GM21529 (cell line): Measurements from ENCODE around the gene TBX1.
"Not testable (repeated sequence)": the region's sequence is repeated elsewhere in the genome, so short reads cannot be mapped to it uniquely, and the experiment has no call there.

ENCODE experiments used
- ATAC-seq: cut with Tn5 transposase; IDR thresholded peaks from one replicate; pipeline ENCODE4 v1.9.1; 2021; ENCODE audit not compliant: unreplicated experiment

The TBX1 gene

DNA sequence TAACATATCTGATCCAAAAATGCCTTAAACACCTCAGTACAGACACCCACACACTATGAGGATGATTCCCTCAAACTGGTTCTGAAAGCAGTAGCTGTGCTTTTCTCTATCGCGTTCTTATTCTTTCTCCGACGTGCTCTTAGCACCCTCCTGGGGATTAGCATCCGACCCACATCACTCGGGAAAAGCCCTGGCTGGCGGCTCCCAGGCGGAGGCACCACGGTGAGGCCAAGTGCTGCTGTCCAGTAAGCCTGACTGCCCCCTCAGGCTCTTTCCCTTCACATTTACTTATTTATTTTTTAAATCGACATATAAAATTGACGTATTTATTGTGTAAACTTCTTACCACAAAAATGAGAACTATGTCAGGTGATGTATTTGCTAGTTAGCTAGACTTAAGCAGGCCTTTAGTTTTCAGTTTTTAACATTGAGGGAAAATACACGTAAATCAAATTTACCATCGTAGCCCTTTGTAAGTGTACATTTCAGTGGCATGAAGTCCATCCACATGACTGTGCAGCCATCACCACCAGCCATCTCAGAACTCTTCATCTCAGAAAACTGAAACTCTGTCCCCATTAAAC is 19.2 kb downstream of the TBX1 start:
- ATAC-seq, result no peak

DNA sequence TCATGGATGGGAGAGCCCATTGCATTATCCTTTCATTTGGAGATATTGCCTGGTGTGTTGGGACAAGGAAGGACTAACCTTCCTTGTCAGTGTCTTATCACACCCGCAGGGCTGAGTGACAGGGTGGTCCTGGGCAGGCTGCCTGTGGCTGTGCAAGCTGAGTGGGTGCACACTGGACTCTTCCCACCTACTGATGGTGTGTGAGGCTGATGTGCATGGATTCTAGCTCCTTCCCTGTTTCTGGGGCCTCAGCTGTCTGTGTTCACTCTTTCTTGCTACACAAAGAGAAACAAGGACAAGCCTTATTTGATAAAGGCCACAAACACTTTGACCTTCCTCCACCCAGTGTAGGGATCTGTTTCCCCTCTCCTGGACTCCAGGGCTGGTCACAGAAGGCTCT is 22.0 kb downstream of the TBX1 start:
- no peak for ATAC-seq

DNA sequence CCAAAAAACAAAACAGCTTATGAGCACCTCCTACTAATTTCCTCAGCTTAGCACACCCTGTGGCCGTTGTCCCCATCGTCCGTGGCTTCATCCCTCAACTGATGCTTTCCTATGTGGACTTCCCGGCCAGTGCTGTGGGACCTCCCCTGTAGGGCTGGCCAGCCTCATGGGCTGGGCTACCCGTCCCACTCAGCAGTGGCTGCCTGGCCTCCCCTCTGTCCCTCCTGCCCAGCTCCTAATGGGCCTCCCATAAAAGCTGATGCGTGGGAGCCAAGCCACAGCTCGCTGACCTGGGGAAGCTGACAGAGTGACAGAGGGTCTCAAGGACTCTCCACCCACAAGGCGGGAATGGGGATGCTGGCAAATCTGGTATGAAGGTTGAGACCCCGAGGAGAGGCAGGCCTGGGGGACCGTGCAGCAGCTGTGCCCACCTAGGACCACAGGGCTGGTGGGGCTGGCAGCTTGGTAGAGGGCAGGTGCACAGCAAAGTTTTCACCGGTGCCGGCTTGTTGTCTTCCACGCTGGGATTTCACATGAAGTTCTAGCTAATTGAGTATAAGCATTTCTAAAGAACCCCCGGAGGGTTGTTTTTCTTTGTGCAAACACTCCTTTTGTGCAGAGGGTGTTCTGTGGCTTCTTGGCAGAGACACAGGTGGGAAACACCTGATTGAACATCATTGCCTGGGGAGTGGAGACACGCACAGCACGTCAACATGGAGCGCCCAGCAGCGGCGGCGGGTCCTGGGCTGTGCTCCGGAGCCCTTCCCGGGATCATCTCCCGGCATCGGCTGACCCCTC is 23.2 kb downstream of the TBX1 start:
- no peak for ATAC-seq

DNA sequence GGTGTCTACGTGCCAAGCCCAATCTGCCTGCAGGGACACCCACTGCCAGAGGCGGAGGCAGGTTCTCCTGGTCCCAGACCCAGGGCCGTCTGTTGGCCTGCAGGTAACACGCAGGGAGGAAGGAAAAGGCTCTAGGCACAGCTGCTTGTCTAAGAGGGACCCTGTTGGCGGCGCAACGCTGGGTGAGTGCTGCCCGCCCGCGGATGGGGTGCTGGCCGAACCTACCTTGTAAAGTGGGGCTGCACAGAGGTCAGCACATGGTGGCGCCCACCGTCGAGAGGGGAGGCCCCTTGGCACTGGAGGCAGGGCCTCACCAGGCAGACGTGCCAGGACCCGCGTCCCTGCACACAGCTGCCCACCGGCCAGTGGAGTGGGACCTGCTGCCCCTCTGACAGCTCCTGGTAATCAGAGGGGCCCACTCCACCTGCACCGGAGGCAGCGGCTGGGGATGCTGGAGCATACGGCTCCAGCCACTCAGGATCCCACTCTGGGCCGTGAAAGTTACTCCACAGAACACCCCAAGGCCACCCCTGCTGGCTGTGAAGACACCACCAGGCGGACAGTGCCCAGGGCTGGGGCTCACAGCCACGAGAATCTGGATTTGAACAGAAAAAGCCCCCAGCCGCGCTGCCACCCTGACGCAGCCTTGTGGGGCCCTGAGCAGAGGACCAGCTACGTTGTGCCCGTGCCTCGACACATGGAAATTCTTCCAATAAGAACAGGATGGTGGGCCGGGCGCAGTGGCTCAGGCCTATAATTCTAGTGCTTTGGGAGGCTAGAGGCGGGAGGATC is 24.0 kb downstream of the TBX1 start:
- ATAC-seq, result no peak

DNA sequence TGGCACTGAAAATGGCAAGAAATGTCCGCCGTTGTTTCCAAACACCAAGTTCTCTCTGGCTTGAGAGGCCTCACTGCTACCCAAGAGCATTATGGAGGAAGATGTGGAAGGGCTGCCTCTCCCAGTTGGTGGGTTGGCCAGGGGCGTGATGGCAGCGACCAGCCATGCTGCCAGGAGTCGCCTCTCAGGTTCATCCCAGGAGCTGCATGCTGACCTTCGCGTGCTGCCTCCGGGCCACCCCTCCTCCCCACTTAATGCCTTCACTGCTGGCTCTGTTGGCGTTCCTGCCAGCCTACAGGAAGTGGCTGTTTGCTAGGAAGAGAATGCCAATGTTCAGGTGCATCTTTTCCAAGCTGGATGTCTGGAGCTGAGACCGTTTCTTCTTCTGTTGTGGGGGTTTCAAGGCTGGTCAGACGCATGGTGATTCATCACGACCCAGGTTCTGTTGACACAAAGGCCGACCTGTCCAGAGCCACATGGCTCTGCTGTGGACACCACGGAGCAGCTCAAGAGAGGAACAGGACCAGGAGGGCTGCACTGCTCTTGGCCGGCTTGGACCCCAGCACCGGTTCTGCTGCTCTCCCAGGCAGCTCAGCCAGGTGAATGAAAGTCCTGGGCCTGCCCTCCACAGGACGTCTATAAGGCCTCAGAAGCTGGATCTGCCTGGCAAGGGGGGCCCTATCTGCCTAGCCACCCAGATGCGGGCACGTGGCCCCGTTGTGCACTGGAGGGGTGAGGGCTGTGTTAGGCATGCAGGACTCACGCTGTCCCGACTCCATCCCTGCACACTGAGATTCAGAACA is 25.1 kb downstream of the TBX1 start:
- no peak for ATAC-seq

DNA sequence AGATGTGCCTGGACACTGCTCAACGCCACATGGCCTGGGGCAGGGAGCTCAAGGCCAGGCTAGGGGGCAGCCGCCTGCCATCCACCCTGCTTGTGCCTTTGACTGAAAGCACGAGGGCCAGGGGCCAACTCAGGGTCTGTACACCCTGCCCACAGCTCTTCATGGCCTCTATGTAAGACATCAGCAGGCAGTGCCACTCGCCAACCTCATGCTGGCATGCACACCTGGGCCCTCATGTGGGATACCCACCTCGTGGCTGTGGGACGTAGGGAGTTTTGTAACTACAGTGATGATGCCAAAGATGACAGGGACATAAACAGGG is 25.6 kb downstream of the TBX1 start:
- ATAC-seq, result no peak

DNA sequence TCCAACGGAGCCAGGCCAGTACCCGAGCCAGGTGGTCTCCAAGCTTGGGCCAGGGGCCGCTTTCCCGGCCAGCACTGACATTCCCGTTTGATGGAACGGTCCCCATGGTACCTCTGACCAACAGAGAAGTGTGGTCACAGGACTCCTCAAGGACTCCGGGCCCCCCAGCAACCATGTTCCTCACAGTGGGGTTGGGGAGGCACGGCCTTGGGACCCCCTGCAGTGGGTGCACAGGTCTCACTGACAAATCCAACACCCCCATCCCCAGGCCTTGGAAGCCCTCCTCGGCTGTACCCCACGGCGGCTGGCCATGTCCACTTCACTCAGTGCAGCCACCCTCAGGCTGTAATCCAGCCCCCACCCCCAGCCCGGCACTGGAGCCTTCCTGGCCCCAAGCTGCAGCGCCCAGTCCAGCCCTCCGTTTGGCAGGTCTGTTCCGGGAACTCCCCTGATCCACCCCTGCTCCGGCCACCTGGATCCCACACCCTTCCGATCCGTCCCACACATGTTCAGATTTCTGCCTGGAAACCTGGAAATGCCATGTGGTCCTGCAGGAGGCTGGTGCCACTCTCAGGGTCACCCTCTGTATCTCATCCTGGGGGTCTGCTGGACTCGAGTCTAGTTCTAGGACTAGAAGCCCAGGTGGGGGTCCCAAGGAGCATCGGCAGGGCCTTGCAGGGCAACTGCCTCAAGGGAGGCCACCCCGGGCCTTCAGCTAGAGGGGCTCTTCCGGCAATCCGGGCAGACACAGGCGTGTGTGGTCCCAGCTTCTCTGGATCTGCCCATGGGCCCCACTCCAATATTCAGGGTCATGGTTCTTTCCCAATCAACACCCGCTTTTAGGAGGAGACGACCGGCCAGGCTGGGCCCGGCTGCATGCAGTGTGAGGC is 26.6 kb downstream of the TBX1 start:
- ATAC-seq, result no peak

DNA sequence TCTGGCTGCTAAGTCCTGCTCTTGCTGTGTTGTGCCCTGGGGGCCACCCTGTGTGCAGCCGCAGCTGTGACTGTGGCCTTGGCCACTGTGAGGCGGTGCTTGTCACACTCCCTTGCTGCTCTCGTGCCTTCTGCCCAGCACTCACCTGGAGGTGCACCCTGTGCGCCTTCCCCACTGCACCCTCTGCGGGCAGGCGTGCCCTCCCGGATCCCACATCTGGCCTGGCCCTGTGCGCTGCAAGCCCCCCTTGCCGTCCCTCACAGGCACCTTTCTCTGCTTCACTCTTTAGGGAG is 27.2 kb downstream of the TBX1 start:
- ATAC-seq, result no peak

DNA sequence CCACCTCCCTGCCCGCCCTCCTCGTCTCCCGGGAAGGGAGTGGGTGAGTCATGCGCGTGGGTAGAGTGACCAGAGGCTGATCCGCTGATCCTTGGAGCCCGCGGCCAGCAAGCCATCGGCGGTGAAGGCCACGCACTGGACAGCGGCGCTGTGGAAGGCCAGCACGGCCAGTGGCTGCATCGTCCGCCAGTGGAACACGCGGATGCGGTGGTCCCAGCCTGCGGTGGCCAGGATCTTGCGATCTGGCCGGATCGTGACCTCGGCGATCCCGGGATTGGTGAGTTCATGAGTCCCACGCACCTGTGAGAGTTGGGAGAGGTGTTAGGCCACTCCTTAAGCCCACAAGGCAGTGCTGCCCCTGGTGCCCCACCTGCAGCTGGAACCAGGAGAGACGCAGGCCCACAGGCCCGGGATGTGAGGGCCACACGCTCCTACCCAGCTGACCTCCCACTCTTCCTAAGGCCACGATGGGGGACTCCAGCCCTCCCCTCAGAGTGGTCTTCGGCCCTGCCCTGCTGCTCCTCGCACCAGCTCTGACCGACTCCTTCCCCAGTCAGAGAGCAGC is 28.2 kb downstream of the TBX1 start:
- no peak for ATAC-seq

DNA sequence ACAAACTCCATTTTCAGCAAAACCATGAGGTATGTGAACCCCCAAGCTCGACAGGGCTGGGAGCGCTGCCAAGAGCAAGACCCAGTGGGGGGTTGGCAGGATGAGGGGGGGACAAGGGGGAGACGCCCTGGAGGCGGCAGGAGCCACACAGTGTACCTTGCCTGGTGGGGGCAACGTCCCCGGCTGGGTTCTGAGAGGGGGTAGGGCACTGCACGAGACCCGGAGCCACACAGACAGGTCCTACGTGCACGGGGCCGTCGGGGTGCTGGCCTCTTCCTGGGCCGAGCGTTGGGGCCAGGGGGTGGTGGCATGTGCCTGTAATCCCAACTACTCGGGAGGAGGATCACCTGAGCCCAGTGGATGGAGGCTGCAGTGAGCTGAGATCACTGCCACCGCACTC is 28.8 kb downstream of the TBX1 start:
- no peak for ATAC-seq

DNA sequence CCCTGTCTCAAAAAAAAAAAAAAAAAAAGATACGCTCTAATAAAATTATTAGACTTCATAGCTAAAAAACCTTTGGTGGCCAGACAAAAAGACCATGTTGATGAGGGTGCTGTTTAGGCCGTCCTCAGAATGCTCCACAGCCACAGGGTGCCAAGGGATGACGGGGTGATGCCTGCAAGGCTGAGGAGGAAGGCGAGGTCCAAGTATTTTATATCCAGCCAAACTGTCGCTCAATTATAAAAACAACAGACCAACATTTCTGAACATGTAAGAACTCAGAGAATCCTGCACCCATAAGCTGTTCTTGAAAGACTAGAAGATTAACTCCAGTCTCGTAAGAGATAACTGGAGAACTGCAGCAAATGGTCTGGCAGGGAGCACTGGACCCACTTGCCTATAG is 29.2 kb downstream of the TBX1 start:
- ATAC-seq, result no peak

DNA sequence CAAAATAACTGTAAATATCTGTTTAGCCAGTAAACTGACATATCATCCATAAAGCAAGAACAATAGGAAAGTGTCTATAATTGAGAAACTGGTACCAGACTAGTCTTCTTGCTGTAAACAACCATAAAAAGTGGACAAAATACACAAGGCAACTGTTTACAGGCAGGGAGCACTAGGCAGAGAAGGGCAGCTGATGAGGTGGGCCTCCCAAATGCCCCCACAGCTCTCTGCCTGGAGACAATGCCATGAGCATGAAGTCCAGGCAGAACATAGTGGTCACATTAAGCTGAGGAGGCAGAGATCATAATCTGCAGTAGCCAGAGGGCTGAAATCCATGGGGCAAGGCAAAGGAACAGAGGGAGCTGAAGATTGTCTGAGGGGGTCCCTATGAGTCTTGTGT is 30.7 kb downstream of the TBX1 start:
- ATAC-seq, result no peak

DNA sequence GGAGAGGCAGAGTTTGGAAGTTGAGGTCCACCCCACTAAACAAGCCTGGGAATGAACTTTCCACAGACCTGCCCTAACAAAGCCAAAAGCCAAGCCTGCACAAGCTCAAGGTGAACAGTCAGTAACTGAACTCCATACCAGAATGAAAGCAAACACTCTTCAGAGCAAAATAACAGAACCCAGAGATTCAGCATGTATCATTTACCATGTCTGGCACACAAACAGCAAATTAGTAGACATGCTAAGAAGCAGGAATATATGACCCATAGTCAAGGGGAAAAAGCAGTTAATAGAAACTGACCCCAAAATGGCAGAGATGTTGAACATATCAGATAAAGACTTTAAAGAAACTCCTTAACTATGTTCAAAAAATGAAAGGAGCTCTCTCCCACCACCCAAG is 31.3 kb downstream of the TBX1 start:
- ATAC-seq, result no peak

DNA sequence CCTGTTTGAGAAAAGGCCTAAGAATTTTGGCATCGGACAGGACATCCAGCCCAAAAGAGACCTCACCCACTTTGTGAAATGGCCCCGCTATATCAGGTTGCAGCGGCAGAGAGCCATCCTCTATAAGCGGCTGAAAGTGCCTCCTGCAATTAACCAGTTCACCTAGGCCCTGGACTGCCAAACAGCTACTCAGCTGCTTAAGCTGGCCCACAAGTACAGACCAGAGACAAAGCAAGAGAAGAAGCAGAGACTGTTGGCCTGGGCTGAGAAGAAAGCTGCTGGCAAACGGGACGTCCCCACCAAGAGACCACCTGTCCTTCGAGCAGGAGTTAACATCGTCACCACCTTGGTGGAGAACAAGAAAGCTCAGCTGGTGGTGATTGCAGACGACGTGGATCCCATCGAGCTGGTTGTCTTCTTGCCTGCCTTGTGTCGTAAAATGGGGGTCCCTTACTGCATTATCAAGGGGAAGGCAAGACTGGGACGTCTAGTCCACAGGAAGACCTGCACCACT is 31.9 kb downstream of the TBX1 start:
- ATAC-seq, result not testable (repeated sequence)

DNA sequence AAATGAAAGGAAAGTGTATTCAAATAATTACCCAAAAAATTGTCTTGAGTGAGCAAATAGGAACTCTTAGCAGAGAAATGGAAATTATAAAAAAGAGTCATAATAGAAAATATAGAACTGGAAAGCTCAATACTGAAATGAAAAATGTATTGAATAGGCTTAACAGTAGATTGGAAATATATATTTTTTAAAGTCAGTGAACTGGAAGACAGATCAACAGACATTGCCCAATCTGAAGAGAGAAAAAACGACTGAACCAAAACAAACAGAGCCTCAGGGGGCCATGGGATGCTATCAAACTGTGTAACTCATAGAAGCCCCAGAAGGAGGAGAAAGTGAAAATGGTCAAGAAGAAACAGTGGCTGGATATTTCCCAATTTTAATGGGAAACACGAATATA is 32.6 kb downstream of the TBX1 start:
- no peak for ATAC-seq

DNA sequence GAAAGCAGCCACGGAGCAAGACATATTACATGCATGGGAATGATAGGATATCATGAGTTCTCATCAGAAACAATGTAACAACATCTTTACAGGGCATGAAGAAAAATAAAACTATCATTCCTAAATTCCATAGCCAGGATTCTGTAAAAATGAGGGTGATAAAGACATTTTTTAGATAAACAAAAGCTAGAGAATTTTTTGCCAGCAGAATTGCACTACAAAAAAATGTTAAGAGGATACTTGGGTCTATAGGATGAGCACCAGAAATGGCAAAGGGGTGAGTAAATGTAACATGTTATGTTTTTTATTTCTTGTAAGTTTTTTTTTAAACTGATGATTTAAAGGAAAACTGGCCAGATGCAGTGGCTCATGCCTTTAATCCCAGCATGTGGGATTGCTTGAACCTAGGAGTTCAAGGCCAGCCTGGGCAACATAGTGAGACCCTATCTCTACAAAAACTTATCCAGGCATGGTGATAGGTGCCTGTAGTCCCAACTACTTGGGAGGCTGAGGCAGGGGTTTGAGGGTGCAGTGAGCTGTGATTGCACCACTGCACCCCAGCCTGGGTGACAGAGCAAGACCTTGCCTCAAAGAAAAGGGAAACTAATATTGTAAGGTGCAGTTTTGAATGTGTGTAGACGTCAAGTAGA is 33.2 kb downstream of the TBX1 start:
- no peak for ATAC-seq

DNA sequence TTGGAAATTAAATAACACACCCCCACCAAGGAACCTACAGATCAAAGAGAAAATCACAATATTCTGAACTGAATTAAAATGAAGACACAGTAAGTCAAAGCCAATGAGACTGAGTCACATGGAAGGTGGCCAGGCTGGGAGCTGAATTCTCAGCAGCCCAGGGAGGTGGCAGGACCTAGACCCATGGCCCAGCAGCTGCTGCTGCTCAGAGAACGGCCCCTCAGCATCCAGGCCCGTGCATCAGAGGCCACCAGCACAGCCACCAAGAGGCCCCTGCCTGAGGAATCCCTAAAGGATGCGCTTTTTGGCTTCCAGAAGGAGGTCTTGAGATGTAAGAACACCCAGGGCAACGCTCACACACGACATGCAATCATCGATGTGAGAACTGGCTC is 35.0 kb downstream of the TBX1 start:
- no peak for ATAC-seq

DNA sequence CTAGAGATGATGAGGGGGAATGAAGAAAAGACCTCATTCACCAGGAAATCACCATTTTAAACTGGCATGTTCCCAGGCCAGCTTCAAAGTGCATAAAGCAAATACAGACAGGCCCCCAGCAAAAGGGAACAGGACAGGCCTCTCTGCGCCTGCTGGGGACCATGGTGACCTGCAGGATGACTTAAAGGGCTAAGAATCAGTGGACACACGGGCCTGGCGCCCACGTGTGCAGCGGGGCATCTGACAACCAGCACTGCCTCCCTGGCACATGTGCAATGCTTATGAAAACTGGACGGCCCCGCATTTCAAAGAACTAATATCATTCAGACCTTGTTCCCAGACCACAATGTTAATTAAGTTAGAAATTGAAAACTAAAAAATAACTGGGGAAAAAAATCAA is 35.6 kb downstream of the TBX1 start:
- ATAC-seq, result no peak

DNA sequence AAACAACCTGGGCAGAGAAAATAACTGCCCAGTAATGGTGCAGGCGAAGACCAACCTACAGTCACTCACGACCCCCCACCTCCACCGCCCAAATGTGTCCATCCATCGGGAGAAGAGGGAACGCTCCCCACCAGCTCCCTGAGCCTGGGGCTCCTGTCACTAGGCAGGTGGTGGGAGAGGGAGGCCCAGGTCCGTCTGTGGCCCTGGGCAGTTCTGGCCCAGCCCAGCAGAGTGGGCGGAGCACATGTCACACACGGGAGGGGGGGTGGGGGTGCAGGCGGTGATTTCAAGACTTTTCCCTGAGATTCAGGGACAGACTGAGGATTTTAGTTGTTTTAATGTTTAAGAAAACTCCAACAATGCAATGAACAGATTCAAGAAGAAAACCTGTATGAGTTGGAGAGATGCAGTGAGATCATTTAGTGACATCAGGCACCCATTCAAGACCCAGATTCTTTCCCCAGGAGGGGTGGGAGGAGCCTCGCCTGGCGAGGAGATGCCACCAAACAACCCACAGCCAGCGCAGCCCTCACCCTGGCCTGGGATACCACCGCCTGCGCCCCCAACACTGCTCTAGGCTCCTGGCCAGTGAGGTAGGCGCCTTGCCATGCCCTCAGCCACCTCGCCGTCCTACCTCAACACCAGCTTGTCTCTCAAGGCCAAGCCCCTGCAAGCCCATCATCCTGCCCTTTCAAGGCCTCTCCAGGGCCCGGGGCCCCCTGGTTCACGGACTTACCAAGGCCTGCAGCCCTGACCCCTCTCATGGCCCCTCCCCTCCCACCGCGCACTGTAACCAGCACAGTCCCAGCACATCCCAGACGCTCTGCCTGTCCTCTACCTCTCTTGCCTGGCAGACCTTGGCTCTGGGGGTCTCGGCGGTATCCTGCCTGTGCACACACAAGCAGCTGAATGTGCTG is 36.8 kb downstream of the TBX1 start:
- ATAC-seq, result no peak
